ENCODE measurements around the gene THAP8. TPM values are rescaled to one million over a fixed set of nuclear protein-coding genes. Genes with fewer than 3 reads are reported as not detected.

Gene THAP8
- total RNA-seq, 2 experiments from 2014 or later = 1.1 to 1.2 TPM

- Mint-ChIP-seq H3K4me3 (peak within 1 kb of the TSS; percentile 97), H3K4me1 (ENCODE audit: low read depth) (peaks cover 37% of the 10 kb centered on the region), H3K9me3 (no peaks in the 10 kb centered on the region), H3K36me3 (ENCODE audit: low read depth) (peaks cover 4% of the 10 kb centered on the region), H3K27ac (peak within 1 kb of the TSS; percentile 89), H3K27me3 (ENCODE audit: low read depth) (no peaks in the 10 kb centered on the region)
- intact Hi-C loops (cut with micrococcal nuclease) = loop anchor here (1.0 to 2.0 kb wide), 3 partner anchors 19 to 119 kb away; partner anchors contain the start of genes ALKBH6, POLR2I, TBCB and THAP8
- DNase-seq = peak; percentile 97
- CTCF ChIA-PET = interaction anchor here (1.4 kb wide), 1 partner anchor 25 kb away, joined by 3 read pairs; no protein-coding TSS in a partner anchor
Observed at GRCh38 chr19:35995048-35995993, 58.8 kb downstream of the THAP8 start, which contains the start of gene SDHAF1. Gene SDHAF1 (plus strand): TSS chr19:35995188. CDS start chr19:35995275, 87 bp downstream.

GRCh38 chr19:35993923-35994598, 60.0 kb downstream of the THAP8 start:
- H3K27me3 Mint-ChIP-seq (ENCODE audit: low read depth) = no peaks in the 10 kb centered on the region
- H3K4me3 Mint-ChIP-seq = peak overlapping the region; percentile 97
- H3K36me3 Mint-ChIP-seq (ENCODE audit: low read depth) = peaks cover 4% of the 10 kb centered on the region
- H3K4me1 Mint-ChIP-seq (ENCODE audit: low read depth) = peaks cover 29% of the 10 kb centered on the region
- CTCF ChIA-PET = interaction anchor here (0.8 to 1.6 kb wide), 7 partner anchors 17 to 133 kb away, joined by 3 to 5 read pairs (median 4); partner anchors contain the start of gene THAP8
- no peaks in the 10 kb centered on the region for H3K9me3 Mint-ChIP-seq
- peak; percentile 30 for DNase-seq
- H3K27ac Mint-ChIP-seq = peak overlapping the region; percentile 18
- intact Hi-C loops (cut with micrococcal nuclease) = loop anchor here (2.0 kb wide), 1 partner anchor 121 kb away; the partner anchor contains the start of genes POLR2I and TBCB

- H3K4me1 Mint-ChIP-seq (ENCODE audit: low read depth) = peaks cover 26% of the 10 kb centered on the region
- no peak for DNase-seq
- H3K9me3 Mint-ChIP-seq = no peaks in the 10 kb centered on the region
- H3K27me3 Mint-ChIP-seq (ENCODE audit: low read depth) = peaks cover 3% of the 10 kb centered on the region
- intact Hi-C loops (cut with micrococcal nuclease) = no loop called here
- no peak overlapping the region for H3K27ac Mint-ChIP-seq
- CTCF ChIA-PET = interaction anchor here (1.2 to 1.6 kb wide), 6 partner anchors 18 to 134 kb away, joined by 3 to 5 read pairs (median 4); no protein-coding TSS in a partner anchor
- H3K36me3 Mint-ChIP-seq (ENCODE audit: low read depth) = peaks cover 5% of the 10 kb centered on the region
- no peak overlapping the region for H3K4me3 Mint-ChIP-seq
Observed at GRCh38 chr19:35992907-35993765, 60.9 kb downstream of the THAP8 start.

GRCh38 chr19:35991731-35992450, 62.2 kb downstream of the THAP8 start:
- Mint-ChIP-seq H3K27me3 (ENCODE audit: low read depth) (peaks cover 8% of the 10 kb centered on the region), H3K4me3 (no peak overlapping the region), H3K27ac (no peak overlapping the region), H3K4me1 (ENCODE audit: low read depth) (peaks cover 19% of the 10 kb centered on the region), H3K9me3 (no peaks in the 10 kb centered on the region), H3K36me3 (ENCODE audit: low read depth) (peaks cover 3% of the 10 kb centered on the region)
- intact Hi-C loops (cut with micrococcal nuclease) = no loop called here
- CTCF ChIA-PET = no interaction called here
- DNase-seq = no peak

- H3K27me3 Mint-ChIP-seq (ENCODE audit: low read depth) = peaks cover 15% of the 10 kb centered on the region
- DNase-seq = no peak
- H3K9me3 Mint-ChIP-seq = no peaks in the 10 kb centered on the region
- intact Hi-C loops (cut with micrococcal nuclease) = no loop called here
- H3K4me1 Mint-ChIP-seq (ENCODE audit: low read depth) = peaks cover 15% of the 10 kb centered on the region
- H3K27ac Mint-ChIP-seq = no peak overlapping the region
- peaks cover 1% of the 10 kb centered on the region for H3K36me3 Mint-ChIP-seq (ENCODE audit: low read depth)
- H3K4me3 Mint-ChIP-seq = no peak overlapping the region
- CTCF ChIA-PET = no interaction called here
Observed at GRCh38 chr19:35990771-35991730, 63.0 kb downstream of the THAP8 start.

- CTCF ChIA-PET = no interaction called here
- Mint-ChIP-seq H3K27ac (no peak overlapping the region), H3K27me3 (ENCODE audit: low read depth) (peaks cover 24% of the 10 kb centered on the region), H3K9me3 (no peaks in the 10 kb centered on the region), H3K36me3 (ENCODE audit: low read depth) (peaks cover 1% of the 10 kb centered on the region), H3K4me3 (no peak overlapping the region), H3K4me1 (ENCODE audit: low read depth) (peaks cover 10% of the 10 kb centered on the region)
- intact Hi-C loops (cut with micrococcal nuclease) = no loop called here
- DNase-seq = no peak
Observed at GRCh38 chr19:35990156-35990555, 63.9 kb downstream of the THAP8 start.

GRCh38 chr19:35988824-35989223, 65.3 kb downstream of the THAP8 start:
- H3K4me1 Mint-ChIP-seq (ENCODE audit: low read depth) = peaks cover 5% of the 10 kb centered on the region
- peaks cover 1% of the 10 kb centered on the region for H3K36me3 Mint-ChIP-seq (ENCODE audit: low read depth)
- peaks cover 36% of the 10 kb centered on the region for H3K27me3 Mint-ChIP-seq (ENCODE audit: low read depth)
- H3K4me3 Mint-ChIP-seq = no peak overlapping the region
- CTCF ChIA-PET = no interaction called here
- no peaks in the 10 kb centered on the region for H3K9me3 Mint-ChIP-seq
- H3K27ac Mint-ChIP-seq = no peak overlapping the region
- DNase-seq = no peak
- intact Hi-C loops (cut with micrococcal nuclease) = no loop called here

GRCh38 chr19:35987571-35987896, 66.6 kb downstream of the THAP8 start:
- peaks cover 5% of the 10 kb centered on the region for H3K4me1 Mint-ChIP-seq (ENCODE audit: low read depth)
- CTCF ChIA-PET = no interaction called here
- peaks cover 1% of the 10 kb centered on the region for H3K36me3 Mint-ChIP-seq (ENCODE audit: low read depth)
- no peak overlapping the region for H3K27ac Mint-ChIP-seq
- peaks cover 40% of the 10 kb centered on the region for H3K27me3 Mint-ChIP-seq (ENCODE audit: low read depth)
- H3K4me3 Mint-ChIP-seq = peak overlapping the region; percentile 76
- H3K9me3 Mint-ChIP-seq = no peaks in the 10 kb centered on the region
- DNase-seq = no peak
- intact Hi-C loops (cut with micrococcal nuclease) = loop anchor here (2.0 kb wide), 1 partner anchor 35 kb away; no protein-coding TSS in a partner anchor

- CTCF ChIA-PET = no interaction called here
- DNase-seq = peak; percentile 39
- intact Hi-C loops (cut with micrococcal nuclease) = loop anchor here (2.0 kb wide), 1 partner anchor 34 kb away; no protein-coding TSS in a partner anchor
- Mint-ChIP-seq H3K4me3 (peak overlapping the region; percentile 76), H3K4me1 (ENCODE audit: low read depth) (peaks cover 5% of the 10 kb centered on the region), H3K27me3 (ENCODE audit: low read depth) (peaks cover 40% of the 10 kb centered on the region), H3K9me3 (no peaks in the 10 kb centered on the region), H3K36me3 (ENCODE audit: low read depth) (peaks cover 1% of the 10 kb centered on the region), H3K27ac (no peak overlapping the region)
Observed at GRCh38 chr19:35986664-35987570, 67.2 kb downstream of the THAP8 start.

GRCh38 chr19:35986111-35986510, 68.0 kb downstream of the THAP8 start:
- Mint-ChIP-seq H3K27me3 (ENCODE audit: low read depth) (peaks cover 40% of the 10 kb centered on the region), H3K4me1 (ENCODE audit: low read depth) (peaks cover 5% of the 10 kb centered on the region), H3K36me3 (ENCODE audit: low read depth) (peaks cover 1% of the 10 kb centered on the region), H3K4me3 (peak overlapping the region; percentile 11), H3K9me3 (no peaks in the 10 kb centered on the region), H3K27ac (no peak overlapping the region)
- intact Hi-C loops (cut with micrococcal nuclease) = loop anchor here (2.0 kb wide), 1 partner anchor 33 kb away; no protein-coding TSS in a partner anchor
- no peak for DNase-seq
- CTCF ChIA-PET = no interaction called here

Data from activated naive CD4-positive, alpha-beta T cell treated with anti-CD3 and anti-CD28 coated beads for 36 hours (primary cell).